K562 (cell line): ENCODE data around the gene TRPV6.

Source experiments
- ATF3 ChIP-seq, 2 experiments: fragments of 450-650 bp in 1 of 2; sonication (generic) in 1 of 2; formaldehyde crosslinking in 1 of 2; IDR thresholded peaks in 1 of 2; conservative IDR thresholded peaks in 1 of 2; 2 replicates each; pipeline versions ENCODE4 v1.6.1 to v1.8.1; 2016 to 2023; ENCODE audit warnings: mild to moderate bottlenecking in 2 of 2, moderate library complexity in 2 of 2, inconsistent platforms in 1 of 2, missing genetic modification reagents in 1 of 2
- BHLHE40 ChIP-seq: IDR thresholded peaks from 2 replicates; pipeline ENCODE4 v1.6.1; 2011; ENCODE audit warnings: low read length, improper control_type of control experiment
- CTCF ChIP-seq, 3 experiments: IDR thresholded peaks in 2 of 3; conservative IDR thresholded peaks in 1 of 3; 2 replicates each; pipeline ENCODE4 v1.5.1; 2011 to 2012; ENCODE audit warnings: low read length in 3 of 3, mild to moderate bottlenecking in 3 of 3, control low read depth in 2 of 3, improper control_type of control experiment in 1 of 3, inconsistent platforms in 1 of 3, low read depth in 1 of 3, mixed read lengths in 1 of 3, moderate library complexity in 1 of 3; ENCODE audit not compliant: insufficient read depth in 2 of 3
- DPF2 ChIP-seq: fragments of 450-650 bp; IDR thresholded peaks from 2 replicates; pipeline ENCODE4 v1.6.1; 2016
- FOXA1 ChIP-seq: fragments of 450-650 bp; IDR thresholded peaks from 2 replicates; pipeline ENCODE4 v1.6.1; 2016; ENCODE audit warnings: mild to moderate bottlenecking, borderline replicate concordance
- SMARCC2 ChIP-seq: fragments of 450-650 bp; IDR thresholded peaks from 2 replicates; pipeline ENCODE4 v1.6.1; 2017; ENCODE audit warnings: antibody characterized with exemption, moderate library complexity, mild to moderate bottlenecking, low read depth
- ZNF174 ChIP-seq: fragments of 250-450 bp; sonication (Bioruptor Pico); IDR thresholded peaks from 2 replicates; pipeline ENCODE4 v1.4.0; 2020; ENCODE audit warnings: mild to moderate bottlenecking

- TF ChIP-seq DPF2: no peak
- TF ChIP-seq ATF3 (IDR thresholded peaks at IDR 0.05): no peak
- TF ChIP-seq ATF3 (CRISPR knock-in tag; conservative IDR thresholded peaks at IDR 0.05): no peak
- no peak for TF ChIP-seq CTCF (IDR thresholded peaks at IDR 0.05 in 2 of 3, conservative IDR thresholded peaks at IDR 0.05 in 1 of 3; ENCODE audit: insufficient read depth in 2 of 3, low read depth in 1 of 3, low read length in 3 of 3)
- no peak for TF ChIP-seq FOXA1
- TF ChIP-seq BHLHE40: no peak
- TF ChIP-seq ZNF174 (CRISPR knock-in tag): no peak
- TF ChIP-seq SMARCC2: no peak
These were observed 33.4 kb upstream of the TRPV6 start for GRCh38 chr7:142918901-142919300.
